ENCODE measurements around the gene AATF.

AATF gene

GRCh38 chr17:37051833-37052232 is 103.1 kb downstream of the AATF start:
- no peak overlapping the region for H3K4me3 ChIP-seq (replicated peaks; ENCODE audit: low read depth, low read length)
- DNase-seq (ENCODE audit: extremely low read depth, low read depth) = no peak
- no peak for TF ChIP-seq CTCF (IDR thresholded peaks at IDR 0.05; ENCODE audit: low read depth, low read length, missing control alignments)

- no peak for TF ChIP-seq CTCF (IDR thresholded peaks at IDR 0.05; ENCODE audit: low read depth, low read length, missing control alignments)
- H3K4me3 ChIP-seq (replicated peaks; ENCODE audit: low read depth, low read length) = no peak overlapping the region
- DNase-seq (ENCODE audit: extremely low read depth, low read depth) = no peak
These were observed 103.7 kb downstream of the AATF start for GRCh38 chr17:37052450-37052849.

GRCh38 chr17:37054894-37055293 is 106.1 kb downstream of the AATF start:
- no peak for TF ChIP-seq CTCF (IDR thresholded peaks at IDR 0.05; ENCODE audit: low read depth, low read length, missing control alignments)
- no peak for DNase-seq (ENCODE audit: extremely low read depth, low read depth)
- H3K4me3 ChIP-seq (replicated peaks; ENCODE audit: low read depth, low read length) = no peak overlapping the region

GRCh38 chr17:37056622-37057021 is 107.9 kb downstream of the AATF start:
- H3K4me3 ChIP-seq (replicated peaks; ENCODE audit: low read depth, low read length) = no peak overlapping the region
- no peak for TF ChIP-seq CTCF (IDR thresholded peaks at IDR 0.05; ENCODE audit: low read depth, low read length, missing control alignments)
- DNase-seq (ENCODE audit: extremely low read depth, low read depth) = no peak

- TF ChIP-seq CTCF (IDR thresholded peaks at IDR 0.05; ENCODE audit: low read depth, low read length, missing control alignments) = no peak
- DNase-seq (ENCODE audit: extremely low read depth, low read depth) = no peak
- no peak overlapping the region for H3K4me3 ChIP-seq (replicated peaks; ENCODE audit: low read depth, low read length)
These were observed 110.7 kb downstream of the AATF start for GRCh38 chr17:37059493-37059892.

- no peak for DNase-seq (ENCODE audit: extremely low read depth, low read depth)
- no peak for TF ChIP-seq CTCF (IDR thresholded peaks at IDR 0.05; ENCODE audit: low read depth, low read length, missing control alignments)
- H3K4me3 ChIP-seq (replicated peaks; ENCODE audit: low read depth, low read length) = no peak overlapping the region
These were observed 111.3 kb downstream of the AATF start for GRCh38 chr17:37060094-37060493.

- no peak for DNase-seq (ENCODE audit: extremely low read depth, low read depth)
- H3K4me3 ChIP-seq (replicated peaks; ENCODE audit: low read depth, low read length) = no peak overlapping the region
- TF ChIP-seq CTCF (IDR thresholded peaks at IDR 0.05; ENCODE audit: low read depth, low read length, missing control alignments) = no peak
These were observed 112.2 kb downstream of the AATF start for GRCh38 chr17:37060928-37061327.

All from HFF-Myc (cell line).